ENCODE data around the gene RXYLT1. TPM values are rescaled to one million over a fixed set of nuclear protein-coding genes. Genes with fewer than 3 reads are reported as not detected.

RXYLT1 gene
- total RNA-seq, 1 donor from 2014 or later: 18.6 TPM

- no peak for DNase-seq (ENCODE audit: extremely low spot score, unreplicated experiment)
- Mint-ChIP-seq H3K27ac (ENCODE audit: unreplicated experiment) (no peak overlapping the region), H3K36me3 (ENCODE audit: unreplicated experiment) (peaks cover 6% of the 10 kb centered on the region), H3K4me1 (ENCODE audit: unreplicated experiment) (peaks cover 16% of the 10 kb centered on the region), H3K27me3 (ENCODE audit: unreplicated experiment) (no peaks in the 10 kb centered on the region), H3K4me3 (ENCODE audit: unreplicated experiment) (no peak overlapping the region), H3K9me3 (ENCODE audit: unreplicated experiment) (no peaks in the 10 kb centered on the region)
- TF ChIP-seq CTCF (IDR thresholded peaks at IDR 0.05): no peak
Measured at GRCh38 chr12:63811755-63812154, 32.0 kb downstream of the RXYLT1 start.

GRCh38 chr12:63814146-63814772 is 34.5 kb downstream of the RXYLT1 start:
- Mint-ChIP-seq H3K4me1 (ENCODE audit: unreplicated experiment) (peaks cover 16% of the 10 kb centered on the region), H3K9me3 (ENCODE audit: unreplicated experiment) (peaks cover 8% of the 10 kb centered on the region), H3K27ac (ENCODE audit: unreplicated experiment) (no peak overlapping the region), H3K4me3 (ENCODE audit: unreplicated experiment) (no peak overlapping the region), H3K27me3 (ENCODE audit: unreplicated experiment) (no peaks in the 10 kb centered on the region), H3K36me3 (ENCODE audit: unreplicated experiment) (peaks cover 6% of the 10 kb centered on the region)
- TF ChIP-seq CTCF (IDR thresholded peaks at IDR 0.05): no peak
- no peak for DNase-seq (ENCODE audit: extremely low spot score, unreplicated experiment)

GRCh38 chr12:63815482-63815852 is 35.8 kb downstream of the RXYLT1 start:
- no peak overlapping the region for H3K27ac Mint-ChIP-seq (ENCODE audit: unreplicated experiment)
- peaks cover 16% of the 10 kb centered on the region for H3K4me1 Mint-ChIP-seq (ENCODE audit: unreplicated experiment)
- TF ChIP-seq CTCF (IDR thresholded peaks at IDR 0.05): no peak
- DNase-seq (ENCODE audit: extremely low spot score, unreplicated experiment): no peak
- H3K36me3 Mint-ChIP-seq (ENCODE audit: unreplicated experiment): no peaks in the 10 kb centered on the region
- no peaks in the 10 kb centered on the region for H3K27me3 Mint-ChIP-seq (ENCODE audit: unreplicated experiment)
- peaks cover 19% of the 10 kb centered on the region for H3K9me3 Mint-ChIP-seq (ENCODE audit: unreplicated experiment)
- no peak overlapping the region for H3K4me3 Mint-ChIP-seq (ENCODE audit: unreplicated experiment)

GRCh38 chr12:63816031-63816430 is 36.3 kb downstream of the RXYLT1 start:
- Mint-ChIP-seq H3K4me1 (ENCODE audit: unreplicated experiment) (peaks cover 16% of the 10 kb centered on the region), H3K36me3 (ENCODE audit: unreplicated experiment) (no peaks in the 10 kb centered on the region), H3K27ac (ENCODE audit: unreplicated experiment) (no peak overlapping the region)

GRCh38 chr12:63820427-63820826 is 40.7 kb downstream of the RXYLT1 start:
- DNase-seq (ENCODE audit: extremely low spot score, unreplicated experiment): no peak
- no peak overlapping the region for H3K27ac Mint-ChIP-seq (ENCODE audit: unreplicated experiment)
- no peak for TF ChIP-seq CTCF (IDR thresholded peaks at IDR 0.05)
- H3K27me3 Mint-ChIP-seq (ENCODE audit: unreplicated experiment): no peaks in the 10 kb centered on the region
- peaks cover 28% of the 10 kb centered on the region for H3K9me3 Mint-ChIP-seq (ENCODE audit: unreplicated experiment)
- no peak overlapping the region for H3K4me3 Mint-ChIP-seq (ENCODE audit: unreplicated experiment)
- no peaks in the 10 kb centered on the region for H3K36me3 Mint-ChIP-seq (ENCODE audit: unreplicated experiment)
- peaks cover 12% of the 10 kb centered on the region for H3K4me1 Mint-ChIP-seq (ENCODE audit: unreplicated experiment)

More at GRCh38 chr12:63816031-63816430, 36.3 kb downstream of the RXYLT1 start:
- DNase-seq (ENCODE audit: extremely low spot score, unreplicated experiment): no peak
- no peak for TF ChIP-seq CTCF (IDR thresholded peaks at IDR 0.05)
- no peak overlapping the region for H3K4me3 Mint-ChIP-seq (ENCODE audit: unreplicated experiment)
- H3K9me3 Mint-ChIP-seq (ENCODE audit: unreplicated experiment): peaks cover 19% of the 10 kb centered on the region
- H3K27me3 Mint-ChIP-seq (ENCODE audit: unreplicated experiment): no peaks in the 10 kb centered on the region
